ENCODE measurements around the gene SLC16A10.

DNA sequence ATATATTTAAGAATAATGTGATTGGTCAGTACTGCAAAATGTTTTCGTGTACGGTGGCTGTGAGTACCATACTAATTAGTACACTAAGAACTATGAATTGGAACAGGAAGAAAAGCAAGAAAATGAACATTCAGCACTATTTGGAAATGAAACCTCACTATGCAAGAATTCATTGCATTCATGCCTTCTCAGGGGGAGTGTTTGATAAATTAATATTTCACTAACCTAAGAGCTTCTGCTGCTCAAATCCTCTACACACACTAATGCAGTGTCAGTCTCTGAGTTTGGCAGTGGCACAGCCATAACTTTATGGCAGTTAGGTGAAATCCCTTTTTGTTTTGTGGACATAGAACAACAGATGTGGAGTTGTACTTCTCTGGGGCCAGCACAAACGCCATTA is 60.1 kb downstream of the SLC16A10 start:
- TF ChIP-seq, protein P1, sequence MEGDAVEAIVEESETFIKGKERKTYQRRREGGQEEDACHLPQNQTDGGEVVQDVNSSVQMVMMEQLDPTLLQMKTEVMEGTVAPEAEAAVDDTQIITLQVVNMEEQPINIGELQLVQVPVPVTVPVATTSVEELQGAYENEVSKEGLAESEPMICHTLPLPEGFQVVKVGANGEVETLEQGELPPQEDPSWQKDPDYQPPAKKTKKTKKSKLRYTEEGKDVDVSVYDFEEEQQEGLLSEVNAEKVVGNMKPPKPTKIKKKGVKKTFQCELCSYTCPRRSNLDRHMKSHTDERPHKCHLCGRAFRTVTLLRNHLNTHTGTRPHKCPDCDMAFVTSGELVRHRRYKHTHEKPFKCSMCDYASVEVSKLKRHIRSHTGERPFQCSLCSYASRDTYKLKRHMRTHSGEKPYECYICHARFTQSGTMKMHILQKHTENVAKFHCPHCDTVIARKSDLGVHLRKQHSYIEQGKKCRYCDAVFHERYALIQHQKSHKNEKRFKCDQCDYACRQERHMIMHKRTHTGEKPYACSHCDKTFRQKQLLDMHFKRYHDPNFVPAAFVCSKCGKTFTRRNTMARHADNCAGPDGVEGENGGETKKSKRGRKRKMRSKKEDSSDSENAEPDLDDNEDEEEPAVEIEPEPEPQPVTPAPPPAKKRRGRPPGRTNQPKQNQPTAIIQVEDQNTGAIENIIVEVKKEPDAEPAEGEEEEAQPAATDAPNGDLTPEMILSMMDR (IDR thresholded peaks at IDR 0.05) = no peak
- no peak for TF ChIP-seq POLR2A (IDR thresholded peaks at IDR 0.05)
